GM18508 (cell line): ENCODE measurements around the gene CLTA.
"Not testable (repeated sequence)": the region's sequence is repeated elsewhere in the genome, so short reads cannot be mapped to it uniquely, and the experiment has no call there.

Experiments used
- ATAC-seq: cut with Tn5 transposase; IDR thresholded peaks from one replicate; pipeline ENCODE4 v1.9.1; 2021; ENCODE audit warnings: moderate number of reproducible peaks; ENCODE audit not compliant: insufficient read depth, unreplicated experiment

CLTA gene

GRCh38 chr9:36156116-36156515, 34.6 kb upstream of the CLTA start:
- no peak for ATAC-seq

GRCh38 chr9:36158122-36158521, 32.6 kb upstream of the CLTA start:
- ATAC-seq: no peak

- no peak for ATAC-seq
These were observed 31.8 kb upstream of the CLTA start for GRCh38 chr9:36158917-36159316.

- ATAC-seq: not testable (repeated sequence)
These were observed 31.2 kb upstream of the CLTA start for GRCh38 chr9:36159509-36159908.

GRCh38 chr9:36160126-36160525, 30.6 kb upstream of the CLTA start:
- not testable (repeated sequence) for ATAC-seq

GRCh38 chr9:36161187-36161586, 29.5 kb upstream of the CLTA start:
- ATAC-seq: no peak

- no peak for ATAC-seq
These were observed 28.4 kb upstream of the CLTA start for GRCh38 chr9:36162211-36162738.

GRCh38 chr9:36163049-36163785, 27.5 kb upstream of the CLTA start:
- ATAC-seq: no peak

GRCh38 chr9:36163786-36164170, 26.9 kb upstream of the CLTA start:
- no peak for ATAC-seq

GRCh38 chr9:36164372-36164771, 26.3 kb upstream of the CLTA start:
- no peak for ATAC-seq

GRCh38 chr9:36164989-36165388, 25.7 kb upstream of the CLTA start:
- no peak for ATAC-seq

- no peak for ATAC-seq
These were observed 24.9 kb upstream of the CLTA start for GRCh38 chr9:36165826-36166167.

GRCh38 chr9:36166168-36166927, 24.4 kb upstream of the CLTA start:
- no peak for ATAC-seq

- ATAC-seq: no peak
These were observed 21.6 kb upstream of the CLTA start, which contains the start of gene CCIN for GRCh38 chr9:36169166-36169565. Gene CCIN, plus strand, starts transcription at chr9:36169388. Its CDS starts 115 bp downstream, at chr9:36169503.

GRCh38 chr9:36169708-36170107, 21.0 kb upstream of the CLTA start:
- ATAC-seq: no peak

GRCh38 chr9:36170531-36170930, 20.2 kb upstream of the CLTA start:
- no peak for ATAC-seq

GRCh38 chr9:36173861-36174260, 16.9 kb upstream of the CLTA start:
- ATAC-seq: no peak

GRCh38 chr9:36174271-36174670, 16.4 kb upstream of the CLTA start:
- no peak for ATAC-seq

GRCh38 chr9:36174731-36175130, 16.0 kb upstream of the CLTA start:
- no peak for ATAC-seq

GRCh38 chr9:36175209-36175608, 15.5 kb upstream of the CLTA start:
- not testable (repeated sequence) for ATAC-seq

GRCh38 chr9:36176496-36176895, 14.2 kb upstream of the CLTA start:
- not testable (repeated sequence) for ATAC-seq

GRCh38 chr9:36177571-36177970, 13.2 kb upstream of the CLTA start:
- no peak for ATAC-seq
